OCI-LY1 (cell line): ENCODE results near the gene ERGIC1.

Experiments used
- CTCF ChIP-seq: fragments of 200-600 bp; sonication (generic), shearing (Covaris generic); IDR thresholded peaks from 2 replicates; pipeline ENCODE4 v1.5.1; 2017; ENCODE audit warnings: mild to moderate bottlenecking, antibody characterized with exemption, low read length, moderate library complexity, mixed read lengths
- EZH2 ChIP-seq: fragments of 200-600 bp; sonication (generic), shearing (Covaris generic); IDR thresholded peaks from 2 replicates; pipeline ENCODE4 v1.8.0; 2017; ENCODE audit warnings: borderline replicate concordance, mixed run types, mild to moderate bottlenecking, antibody characterized with exemption, low read length, moderate library complexity, mixed read lengths

- TF ChIP-seq CTCF (no peak), EZH2 (no peak)
These were observed 141.2 kb downstream of the ERGIC1 start for GRCh38 chr5:172975289-172975688.
